GM12878 (cell line): Measurements from ENCODE around the gene ARL10. TPM values are rescaled to one million over a fixed set of nuclear protein-coding genes. Genes with fewer than 3 reads are reported as not detected.

ENCODE experiments used
- ATAC-seq: fragments of 200-7000 bp; cut with Tn5 transposase; 3 replicates; pipeline ENCODE4 v1.9.1; 2020; ENCODE audit warnings: mild to moderate bottlenecking, moderate library complexity
- BruUV-seq: library from RNA; stranded (reverse); fragments of 400-500 nt; replicated peaks from 2 replicates; lab custom pipeline; 2021; lab: Mats Ljungman, UMichigan
- CTCF ChIA-PET: fragments of 300-600 bp; sonication (Branson Sonifier 250); formaldehyde crosslinking; extraction: SDS; loops from one replicate; lab custom pipeline; 2021; ENCODE audit warnings: inconsistent platforms; lab: Yijun Ruan, JAX
- POLR2A ChIA-PET: fragments of 350-600 bp; formaldehyde crosslinking; extraction: SDS; loops from one replicate; lab custom pipeline; 2021; ENCODE audit warnings: inconsistent platforms; lab: Charles Lee
- RAD21 ChIA-PET: fragments of 300-600 bp; sonication (Branson Sonifier 250); formaldehyde crosslinking; loops from one replicate; lab custom pipeline; 2023; ENCODE audit warnings: antibody characterized with exemption; ENCODE audit not compliant: unreplicated experiment; lab: Charles Lee
- SMC1A ChIA-PET: fragments of 300-600 bp; sonication (Branson Sonifier 250); formaldehyde crosslinking; loops from one replicate; lab custom pipeline; 2023; ENCODE audit not compliant: unreplicated experiment, uncharacterized antibody; lab: Charles Lee
- DNase-seq: peaks from one replicate; pipeline ENCODE4 v3.0.0-alpha.2; 2011; ENCODE audit warnings: low read depth, low spot score
- FAIRE-seq: peaks from 3 replicates; lab custom pipeline; 2011; peaks lifted over from hg19 to GRCh38; lab: Jason Lieb, UNC
- H2AFZ ChIP-seq: 2 replicates; pipeline ENCODE4 v1.6.0; 2011; ENCODE audit warnings: low read depth, low read length, control low read depth; ENCODE audit not compliant: control insufficient read depth
- H3K27ac ChIP-seq: 2 replicates; pipeline ENCODE4 v1.5.1; 2011; ENCODE audit warnings: control low read depth; ENCODE audit not compliant: control insufficient read depth, insufficient read depth
- H3K27me3 ChIP-seq, 2 experiments: replicated peaks in 1 of 2; 2 replicates each; pipeline versions ENCODE4 v1.6.0 to v1.6.1; 2011; ENCODE audit warnings: low read length in 1 of 2; ENCODE audit not compliant: control insufficient read depth in 2 of 2, insufficient read depth in 2 of 2
- H3K36me3 ChIP-seq, 2 experiments: 2 replicates each; pipeline ENCODE4 v1.5.1; 2011; ENCODE audit warnings: low read length in 1 of 2; ENCODE audit not compliant: control insufficient read depth in 2 of 2, insufficient read depth in 2 of 2
- H3K4me1 ChIP-seq: 2 replicates; pipeline ENCODE4 v1.6.1; 2011; ENCODE audit warnings: mild to moderate bottlenecking, low read length, moderate library complexity, mixed read lengths; ENCODE audit not compliant: control insufficient read depth, insufficient read depth
- H3K4me2 ChIP-seq: 2 replicates; pipeline ENCODE4 v1.6.0; 2011; ENCODE audit warnings: control low read depth; ENCODE audit not compliant: control insufficient read depth, insufficient read depth
- H3K4me3 ChIP-seq: fragments of 200-600 bp; sonication (generic); 2 replicates; pipeline ENCODE4 v1.5.1; 2016
- H3K79me2 ChIP-seq: 2 replicates; pipeline ENCODE4 v1.6.0; 2011; ENCODE audit warnings: low read length; ENCODE audit not compliant: control insufficient read depth, insufficient read depth
- H3K9ac ChIP-seq: 2 replicates; pipeline ENCODE4 v1.8.0; 2011; ENCODE audit warnings: low read length, control low read depth, mixed read lengths; ENCODE audit not compliant: control insufficient read depth, insufficient read depth
- H3K9me3 ChIP-seq: replicated peaks from 3 replicates; pipeline ENCODE4 v1.5.1; 2011; ENCODE audit warnings: mild to moderate bottlenecking, low read length; ENCODE audit not compliant: control insufficient read depth, insufficient read depth
- H4K20me1 ChIP-seq: 2 replicates; pipeline ENCODE4 v1.6.0; 2011; ENCODE audit not compliant: control insufficient read depth, insufficient read depth
- BHLHE40 ChIP-seq, 2 experiments: fragments of 450-650 bp in 1 of 2; IDR thresholded peaks; 2 replicates each; pipeline ENCODE4 v1.6.1; 2011 to 2017; ENCODE audit warnings: low read depth in 2 of 2, borderline replicate concordance in 1 of 2, improper control_type of control experiment in 1 of 2, low read length in 1 of 2, mild to moderate bottlenecking in 1 of 2
- BRCA1 ChIP-seq: IDR thresholded peaks from 2 replicates; pipeline ENCODE4 v1.6.1; 2011; ENCODE audit warnings: low read depth, low read length, improper control_type of control experiment
- CREM ChIP-seq: IDR thresholded peaks from 2 replicates; pipeline ENCODE4 v1.6.1; 2014; ENCODE audit warnings: antibody characterized with exemption, low read depth
- DPF2 ChIP-seq: fragments of 450-650 bp; IDR thresholded peaks from 2 replicates; pipeline ENCODE4 v1.6.1; 2017; ENCODE audit warnings: mild to moderate bottlenecking
- ELK1 ChIP-seq: IDR thresholded peaks from 2 replicates; pipeline ENCODE4 v1.6.1; 2012; ENCODE audit warnings: low read depth, low read length, improper control_type of control experiment
- LARP7 ChIP-seq: fragments of 450-650 bp; IDR thresholded peaks from 2 replicates; pipeline ENCODE4 v1.6.1; 2017; ENCODE audit warnings: mild to moderate bottlenecking
- MLLT1 ChIP-seq: fragments of 450-650 bp; IDR thresholded peaks from 2 replicates; pipeline ENCODE4 v1.6.1; 2016; ENCODE audit warnings: mild to moderate bottlenecking
- MTA3 ChIP-seq: IDR thresholded peaks from 2 replicates; pipeline ENCODE4 v1.6.1; 2012; ENCODE audit warnings: low read length, inconsistent platforms, borderline replicate concordance
- MYB ChIP-seq: fragments of 150-350 bp; IDR thresholded peaks from 2 replicates; pipeline ENCODE4 v1.6.1; 2014; ENCODE audit warnings: mild to moderate bottlenecking, low read depth, low read length, borderline replicate concordance
- NFIC ChIP-seq: IDR thresholded peaks from 2 replicates; pipeline ENCODE4 v1.6.1; 2012; ENCODE audit warnings: low read depth, mild to moderate bottlenecking, inconsistent platforms, low read length, moderate library complexity
- RCOR1 ChIP-seq: conservative IDR thresholded peaks from 2 replicates; pipeline ENCODE4 v1.6.1; 2012; ENCODE audit warnings: low read depth, low read length, improper control_type of control experiment
- TAF1 ChIP-seq: IDR thresholded peaks from 2 replicates; pipeline ENCODE4 v1.6.1; 2011; ENCODE audit warnings: mild to moderate bottlenecking, low read depth, low read length, borderline replicate concordance
- ZBTB33 ChIP-seq: fragments of 450-650 bp; IDR thresholded peaks from 2 replicates; pipeline ENCODE4 v1.6.1; 2017; ENCODE audit warnings: mild to moderate bottlenecking
- WGBS: methylation state at CpG from one replicate; pipeline ENCODE4 v1.1.6; 2016; ENCODE audit warnings: low lambda C conversion rate; ENCODE audit not compliant: insufficient replicate concordance, insufficient coverage; ENCODE audit errors: missing lambda C conversion rate; 5-methylcytosine and 5-hydroxymethylcytosine counted together
- in situ Hi-C: fragments of 300-500 bp; cut with MboI; formaldehyde crosslinking; loops from 9 replicates; pipeline ENCODE4 v1.14.3; 2018; ENCODE audit warnings: mixed read lengths
- intact Hi-C: fragments of 100-400 bp; cut with micrococcal nuclease; formaldehyde crosslinking; loops from one replicate; pipeline ENCODE4 v1.14.2; 2022; ENCODE audit not compliant: unreplicated experiment
- polyA plus RNA-seq, 11 experiments: library from polyadenylated mRNA; depleted of rRNA in 4 of 11; unstranded in 6 of 11; stranded (reverse) in 5 of 11; fragments of >200 nt; fragmentation: Nextera tagmentation in 4 of 11; fragmentation: Illumina TruSeq in 1 of 11; extraction: Ambion mirVana in 4 of 11; extraction: Trizol in 1 of 11; gene quantifications; 1 replicate in 1 of 11; 2 replicates in 10 of 11; pipeline versions ENCODE4 v1.2.1 to v1.2.3, GENCODE V29; 2011 to 2016; ENCODE audit warnings: inconsistent platforms in 2 of 11, missing spikeins in 2 of 11, low read depth in 1 of 11
- total RNA-seq, 4 experiments: library from RNA; depleted of rRNA in 3 of 4; stranded (reverse); fragments of >200 nt in 3 of 4; fragmentation: Illumina TruSeq in 1 of 4; extraction: Trizol in 1 of 4; gene quantifications; 2 replicates each; pipeline versions ENCODE4 v1.2.1 to v1.2.3, GENCODE V29; 2013 to 2021
- TF ChIP-seq, protein P1 (sequence below): fragments of 450-650 bp; IDR thresholded peaks from 2 replicates; pipeline ENCODE4 v1.6.1; 2017; ENCODE audit warnings: borderline replicate concordance

Gene ARL10
- total and polyA plus RNA-seq, 10 of the 15 experiments (the other 5 are each of a cell fraction or from before 2014, with no cell fraction given): 0.44 to 6.4 (median 2.4) TPM

- WGBS: 94% methylated on average over 35 of the region's 38 CpGs
Measured at GRCh38 chr5:176366232-176366894, 1.1 kb downstream of the ARL10 start.

More at GRCh38 chr5:176366232-176366894, 1.1 kb downstream of the ARL10 start:
- Histone ChIP-seq H3K4me3 (peak overlapping the region; percentile 91), H3K4me1 (no peaks in the 10 kb centered on the region; the same call in 1 of the 2 replicates), H3K36me3 (no peaks in the 10 kb centered on the region), H3K9ac (no peak overlapping the region), H2AFZ (peak overlapping the region; percentile 92), H4K20me1 (no peaks in the 10 kb centered on the region), H3K27ac (no peak overlapping the region), H3K4me2 (peak overlapping the region; percentile 89)
- ChIA-PET SMC1A (no interaction called here), CTCF (interaction anchor here (0.6 kb wide), 1 partner anchor 447 kb away, joined by 4 read pairs; no protein-coding TSS in a partner anchor)
- no TSS peak for BruUV-seq
- no peak for DNase-seq
- TF ChIP-seq CREM: no peak
- no peak for TF ChIP-seq BHLHE40 (IDR thresholded peaks at IDR 0.05; ENCODE audit: borderline replicate concordance in 1 of 2, low read depth in 2 of 2, low read length in 1 of 2)
- TF ChIP-seq DPF2: no peak
- peak; percentile 80; the same call in 1 of the 2 replicates for TF ChIP-seq ZBTB33
- no peak for TF ChIP-seq RCOR1
- TF ChIP-seq MYB: no peak
- TF ChIP-seq, protein P1, sequence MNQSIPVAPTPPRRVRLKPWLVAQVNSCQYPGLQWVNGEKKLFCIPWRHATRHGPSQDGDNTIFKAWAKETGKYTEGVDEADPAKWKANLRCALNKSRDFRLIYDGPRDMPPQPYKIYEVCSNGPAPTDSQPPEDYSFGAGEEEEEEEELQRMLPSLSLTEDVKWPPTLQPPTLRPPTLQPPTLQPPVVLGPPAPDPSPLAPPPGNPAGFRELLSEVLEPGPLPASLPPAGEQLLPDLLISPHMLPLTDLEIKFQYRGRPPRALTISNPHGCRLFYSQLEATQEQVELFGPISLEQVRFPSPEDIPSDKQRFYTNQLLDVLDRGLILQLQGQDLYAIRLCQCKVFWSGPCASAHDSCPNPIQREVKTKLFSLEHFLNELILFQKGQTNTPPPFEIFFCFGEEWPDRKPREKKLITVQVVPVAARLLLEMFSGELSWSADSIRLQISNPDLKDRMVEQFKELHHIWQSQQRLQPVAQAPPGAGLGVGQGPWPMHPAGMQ: no peak
- TF ChIP-seq MTA3: no peak
- no peak for TF ChIP-seq ELK1
- TF ChIP-seq MLLT1: peak; percentile 93
- no peak for TF ChIP-seq TAF1
- TF ChIP-seq NFIC: no peak
- no peak for TF ChIP-seq BRCA1
- TF ChIP-seq LARP7: no peak
- TF ChIP-seq, all 136 proteins: peak for 2
- Histone ChIP-seq H3K9me3 (no peaks in the 10 kb centered on the region), H3K79me2 (peaks cover 3% of the 10 kb centered on the region), H3K27me3 (no peaks in the 10 kb centered on the region)
- ATAC-seq: no peak
- RAD21 ChIA-PET: no interaction called here
- POLR2A ChIA-PET: no interaction called here
- in situ Hi-C loops (no loop called here), intact Hi-C loops (no loop called here)
- no peak for FAIRE-seq
